MCF 10A (cell line): ENCODE measurements around the gene LEFTY1. TPM values are rescaled to one million over a fixed set of nuclear protein-coding genes. Genes with fewer than 3 reads are reported as not detected.

Source experiments
- BruUV-seq: library from RNA; stranded (reverse); fragments of 400-500 nt; replicated peaks from 2 replicates; lab custom pipeline; 2021; lab: Mats Ljungman, UMichigan
- CTCF ChIA-PET: fragments of 300-600 bp; sonication (Branson Sonifier 250); formaldehyde crosslinking; extraction: SDS; loops from one replicate; lab custom pipeline; 2021; ENCODE audit warnings: antibody characterized with exemption, inconsistent platforms; lab: Yijun Ruan, JAX
- POLR2A ChIA-PET: fragments of 300-600, 350-650 bp; sonication (Branson Sonifier 250); formaldehyde crosslinking; extraction: SDS; loops from one replicate; lab custom pipeline; 2020; ENCODE audit warnings: antibody characterized with exemption, inconsistent platforms; lab: Yijun Ruan, JAX
- DNase-seq: peaks from one replicate; pipeline ENCODE4 v3.0.0-alpha.2; 2018; ENCODE audit not compliant: unreplicated experiment
- H3K27ac Mint-ChIP-seq: one replicate; pipeline ENCODE4 v1.8.0; 2022; ENCODE audit warnings: mild to moderate bottlenecking, low read depth, mixed read lengths; ENCODE audit not compliant: unreplicated experiment
- H3K27me3 Mint-ChIP-seq: one replicate; pipeline ENCODE4 v1.8.0; 2022; ENCODE audit warnings: mixed read lengths; ENCODE audit not compliant: insufficient read depth, unreplicated experiment
- H3K36me3 Mint-ChIP-seq: one replicate; pipeline ENCODE4 v1.8.0; 2022; ENCODE audit warnings: mild to moderate bottlenecking, moderate library complexity, mixed read lengths; ENCODE audit not compliant: insufficient read depth, unreplicated experiment
- H3K4me1 Mint-ChIP-seq: one replicate; pipeline ENCODE4 v1.8.0; 2022; ENCODE audit warnings: mixed read lengths; ENCODE audit not compliant: insufficient read depth, unreplicated experiment
- H3K4me3 Mint-ChIP-seq: one replicate; pipeline ENCODE4 v1.8.0; 2022; ENCODE audit warnings: mild to moderate bottlenecking, moderate library complexity, mixed read lengths; ENCODE audit not compliant: unreplicated experiment
- H3K9me3 Mint-ChIP-seq: one replicate; pipeline ENCODE4 v1.8.0; 2022; ENCODE audit warnings: mixed read lengths; ENCODE audit not compliant: unreplicated experiment
- CTCF ChIP-seq: fragments of 200-600 bp; IDR thresholded peaks from one replicate; pipeline ENCODE4 v1.8.0; 2022; ENCODE audit warnings: antibody characterized with exemption, mild to moderate bottlenecking; ENCODE audit not compliant: unreplicated experiment
- intact Hi-C: fragments of 100-400 bp; cut with micrococcal nuclease; formaldehyde crosslinking; loops from 2 replicates; pipeline ENCODE4 v1.14.1; 2022
- total RNA-seq: library from RNA; stranded (reverse); gene quantifications from 2 replicates; pipeline ENCODE4 v1.2.3, GENCODE V29; 2022

LEFTY1 gene
- total RNA-seq, 1 experiment from 2014 or later: not detected

- Mint-ChIP-seq H3K27me3 (no peaks in the 10 kb centered on the region), H3K27ac (no peak overlapping the region), H3K4me1 (no peaks in the 10 kb centered on the region), H3K9me3 (no peaks in the 10 kb centered on the region), H3K36me3 (peaks cover 35% of the 10 kb centered on the region), H3K4me3 (no peak overlapping the region)
- no peak for TF ChIP-seq CTCF
- ChIA-PET POLR2A (interaction anchor here (0.6 to 1.4 kb wide), 10 partner anchors 11 to 698 kb away, joined by 3 to 4 read pairs (median 3); partner anchors contain the start of gene PYCR2), CTCF (interaction anchor here (0.7 to 6.2 kb wide), 5 partner anchors 13 to 377 kb away, joined by 3 to 42 read pairs (median 4); no protein-coding TSS in a partner anchor)
- BruUV-seq: no TSS peak
- intact Hi-C loops: no loop called here
- no peak for DNase-seq
These were observed 36.4 kb downstream of the LEFTY1 start for GRCh38 chr1:225852413-225853124.

GRCh38 chr1:225851805-225852204, 37.1 kb downstream of the LEFTY1 start:
- no TSS peak for BruUV-seq
- Mint-ChIP-seq H3K9me3 (no peaks in the 10 kb centered on the region), H3K27me3 (no peaks in the 10 kb centered on the region), H3K27ac (no peak overlapping the region), H3K4me3 (no peak overlapping the region), H3K36me3 (peaks cover 34% of the 10 kb centered on the region), H3K4me1 (no peaks in the 10 kb centered on the region)
- ChIA-PET POLR2A (interaction anchor here (0.5 to 2.6 kb wide), 7 partner anchors 10 to 120 kb away, joined by 3 to 8 read pairs (median 3); partner anchors contain the start of gene PYCR2), CTCF (interaction anchor here (0.7 to 6.2 kb wide), 3 partner anchors 24 to 376 kb away, joined by 3 to 42 read pairs (median 4); no protein-coding TSS in a partner anchor)
- no peak for DNase-seq
- TF ChIP-seq CTCF: no peak
- intact Hi-C loops: no loop called here

GRCh38 chr1:225850370-225850769, 38.6 kb downstream of the LEFTY1 start:
- intact Hi-C loops: no loop called here
- CTCF ChIA-PET: interaction anchor here (0.5 to 6.2 kb wide), 6 partner anchors 9 to 377 kb away, joined by 3 to 42 read pairs (median 4); no protein-coding TSS in a partner anchor
- no peaks in the 10 kb centered on the region for H3K9me3 Mint-ChIP-seq
- DNase-seq: no peak
- H3K27ac Mint-ChIP-seq: no peak overlapping the region
- no peaks in the 10 kb centered on the region for H3K27me3 Mint-ChIP-seq
- no peak for TF ChIP-seq CTCF
- H3K36me3 Mint-ChIP-seq: peaks cover 31% of the 10 kb centered on the region
- H3K4me1 Mint-ChIP-seq: no peaks in the 10 kb centered on the region
- POLR2A ChIA-PET: interaction anchor here (0.7 to 2.6 kb wide), 3 partner anchors 15 to 1344 kb away, joined by 3 to 12 read pairs (median 8); partner anchors contain the start of gene SRP9
- no TSS peak for BruUV-seq
- H3K4me3 Mint-ChIP-seq: no peak overlapping the region

- peaks cover 34% of the 10 kb centered on the region for H3K36me3 Mint-ChIP-seq
- POLR2A ChIA-PET: interaction anchor here (0.7 to 2.6 kb wide), 4 partner anchors 9 to 1344 kb away, joined by 3 to 12 read pairs (median 6); partner anchors contain the start of gene SRP9
- TF ChIP-seq CTCF: no peak
- H3K4me1 Mint-ChIP-seq: no peaks in the 10 kb centered on the region
- BruUV-seq: no TSS peak
- H3K27ac Mint-ChIP-seq: no peak overlapping the region
- no peaks in the 10 kb centered on the region for H3K27me3 Mint-ChIP-seq
- DNase-seq: no peak
- CTCF ChIA-PET: interaction anchor here (0.6 to 6.2 kb wide), 6 partner anchors 39 to 376 kb away, joined by 3 to 42 read pairs (median 4); no protein-coding TSS in a partner anchor
- H3K9me3 Mint-ChIP-seq: no peaks in the 10 kb centered on the region
- intact Hi-C loops: loop anchor here (5.0 kb wide), 2 partner anchors 127 to 293 kb away; no protein-coding TSS in a partner anchor
- H3K4me3 Mint-ChIP-seq: no peak overlapping the region
These were observed 39.0 kb downstream of the LEFTY1 start for GRCh38 chr1:225849925-225850324.
